ENCODE data around the gene PFDN4.
A peak's percentile ranks its signal among the peaks of the same experiment; 100 is the strongest.
"Not testable (repeated sequence)": the region's sequence is repeated elsewhere in the genome, so short reads cannot be mapped to it uniquely, and the experiment has no call there.

PFDN4 gene

DNA sequence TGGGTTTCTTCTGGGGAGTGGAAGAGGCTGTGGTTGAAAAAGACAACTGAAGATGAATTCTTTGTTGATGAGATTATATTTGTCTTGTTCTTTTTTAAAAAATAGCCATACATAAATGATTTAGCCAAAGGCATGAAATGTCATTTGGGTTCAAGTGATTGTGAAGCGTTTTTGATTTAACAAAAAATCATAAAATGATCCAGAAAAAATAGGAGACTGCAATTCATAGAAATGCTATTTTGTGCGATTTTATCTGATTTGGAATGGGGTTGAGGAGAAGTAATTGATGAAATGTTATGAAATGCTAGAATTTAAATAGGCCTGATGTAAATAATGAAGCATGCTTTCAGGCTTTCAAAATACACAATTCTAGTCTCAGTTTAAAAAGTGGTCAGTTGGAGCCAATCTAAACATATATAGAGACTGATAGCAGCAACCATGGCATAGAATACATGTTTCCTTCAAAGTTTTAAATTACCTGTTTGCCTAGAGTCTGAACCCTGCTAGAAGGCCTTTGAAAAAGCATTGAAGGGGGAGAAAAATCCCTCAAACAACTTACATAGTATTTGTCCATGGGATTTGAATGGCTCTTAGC, 21.8 kb downstream of the PFDN4 start:
- DNase-seq = no peak

GRCh38 chr20:54231036-54231435, 23.1 kb downstream of the PFDN4 start:
- DNase-seq = no peak

DNA sequence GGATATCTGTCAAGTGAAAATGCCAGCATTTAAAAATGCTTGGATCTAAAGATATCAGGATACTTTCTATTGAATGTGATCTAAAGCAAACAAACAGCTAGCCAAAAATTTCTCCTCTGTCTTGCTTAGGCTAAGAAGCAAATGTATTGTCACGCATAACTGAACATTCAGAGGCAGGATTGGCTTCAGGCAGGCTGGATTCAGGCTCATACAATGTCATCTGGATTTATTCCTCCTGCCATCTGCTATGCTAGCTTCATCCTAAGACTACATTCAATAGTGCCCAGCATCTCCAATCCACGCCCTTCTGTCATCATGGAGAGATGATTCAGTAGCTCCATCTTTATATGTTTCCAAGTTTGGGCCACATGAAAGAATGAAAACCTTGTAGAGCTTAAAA, 27.1 kb downstream of the PFDN4 start:
- no peak for DNase-seq

- DNase-seq = no peak
These were observed 29.4 kb downstream of the PFDN4 start for GRCh38 chr20:54237116-54237943.

DNA sequence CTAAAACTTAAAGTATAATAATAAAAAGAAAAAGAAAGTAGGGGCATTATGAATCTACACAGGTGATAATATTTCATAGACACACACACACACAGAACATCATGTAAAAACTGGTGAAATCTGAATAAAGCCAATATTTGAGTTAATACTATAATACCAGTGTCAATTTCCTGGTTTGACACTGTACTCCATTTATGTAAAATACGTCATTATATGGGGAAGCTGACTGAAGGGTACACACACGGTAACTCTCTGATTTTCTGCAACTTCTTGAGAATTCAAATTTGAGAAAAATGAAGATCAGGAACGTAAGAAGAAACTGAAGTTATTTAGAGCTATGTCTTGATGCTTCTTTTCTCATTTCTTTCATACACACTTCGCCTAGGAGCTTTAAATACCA, 36.2 kb downstream of the PFDN4 start:
- no peak for DNase-seq

GRCh38 chr20:54248705-54249104, 40.8 kb downstream of the PFDN4 start:
- DNase-seq = not testable (repeated sequence)

DNA sequence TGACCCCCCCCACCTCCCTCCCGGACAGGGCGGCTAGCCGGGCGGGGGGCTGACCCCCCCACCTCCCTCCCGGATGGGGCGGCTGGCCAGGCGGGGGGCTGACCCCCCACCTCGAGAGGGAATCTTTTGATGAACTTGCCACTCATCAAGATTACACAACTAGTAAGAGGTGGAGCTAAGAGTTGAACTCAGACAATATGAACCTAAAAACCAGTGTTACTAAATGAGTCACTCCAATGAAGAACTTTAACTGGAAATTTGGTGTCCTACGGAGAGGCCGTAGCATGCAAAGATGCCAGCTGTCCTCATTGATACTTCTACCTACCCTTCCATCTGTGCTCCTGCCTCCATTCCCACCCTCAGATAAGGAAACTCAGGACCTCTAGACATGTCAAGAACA, 42.8 kb downstream of the PFDN4 start:
- no peak for DNase-seq

DNA sequence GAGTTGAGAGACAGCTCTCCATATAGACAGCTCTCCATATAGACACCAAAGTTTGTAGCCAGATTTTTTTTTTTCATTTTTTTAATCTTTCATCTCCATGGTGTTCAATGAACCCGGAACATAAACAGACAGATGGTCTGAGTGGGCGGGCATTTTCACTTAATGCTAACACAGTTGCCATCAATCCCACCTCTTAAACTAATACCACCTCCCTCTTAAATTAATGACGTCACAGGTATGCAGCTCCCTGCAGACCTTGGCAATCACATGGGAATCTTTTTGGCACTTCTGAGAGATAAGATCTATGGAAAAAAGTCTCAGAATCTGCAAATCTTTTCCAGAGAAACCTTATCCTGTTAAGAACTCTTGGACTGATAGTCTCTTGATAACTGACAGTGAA, 43.2 kb downstream of the PFDN4 start:
- no peak for DNase-seq

- peak; percentile 41 for DNase-seq
These were observed 46.7 kb downstream of the PFDN4 start for GRCh38 chr20:54254596-54254995.

GRCh38 chr20:54255157-54255556, 47.3 kb downstream of the PFDN4 start:
- peak; percentile 71 for DNase-seq

DNA sequence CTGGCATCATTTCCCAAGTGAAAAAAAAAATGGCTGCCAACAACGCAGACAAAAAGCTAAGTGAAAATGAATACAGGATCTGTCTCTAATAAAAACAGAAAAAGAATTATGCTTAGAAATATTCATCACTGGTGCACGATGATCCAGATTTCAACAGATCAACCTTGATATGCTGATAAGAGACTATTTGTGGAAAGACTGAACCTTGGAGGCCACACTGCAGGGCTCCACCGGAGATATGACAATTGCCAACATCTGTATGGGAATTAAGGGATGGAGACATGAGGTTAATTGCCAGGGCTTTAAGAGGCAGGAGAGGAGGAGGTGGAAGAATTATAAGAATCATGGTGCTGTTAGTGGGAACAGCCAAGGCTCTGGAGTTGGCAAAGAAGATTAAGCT, 48.3 kb downstream of the PFDN4 start:
- DNase-seq = no peak

DNA sequence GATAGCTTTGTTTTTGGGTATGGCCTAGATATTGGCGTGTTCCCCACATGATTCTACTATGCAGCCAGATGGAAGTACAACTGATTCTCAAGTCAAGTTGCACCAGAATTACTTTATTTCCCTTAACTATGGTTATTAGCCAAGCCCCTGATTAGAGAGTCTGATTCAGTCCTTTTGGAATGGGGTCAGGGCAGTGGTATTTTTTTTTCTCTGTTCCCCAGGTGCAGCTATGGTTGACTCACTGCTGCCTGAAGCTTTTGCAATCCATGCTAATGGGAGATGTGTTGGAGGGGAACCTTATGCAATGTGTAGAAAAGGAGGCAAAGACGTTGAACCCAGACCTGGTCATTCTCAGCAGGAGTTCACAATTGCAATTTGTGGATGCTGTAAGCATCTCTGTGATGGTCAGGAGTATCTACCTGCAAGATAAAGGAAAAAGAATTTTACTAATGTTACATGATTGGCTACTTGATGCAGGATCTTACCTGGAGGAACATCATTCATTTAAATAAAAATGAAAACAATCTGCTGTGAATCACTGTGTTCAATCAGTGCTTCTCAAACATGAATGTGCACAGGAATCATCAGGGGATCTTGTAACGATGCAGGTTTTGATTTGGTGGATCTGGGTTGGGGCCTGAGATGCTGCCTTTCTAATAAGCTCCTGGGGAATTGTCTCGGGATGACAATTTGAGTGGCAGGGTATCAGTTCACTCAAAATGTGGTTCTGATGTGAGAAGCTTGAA, 49.4 kb downstream of the PFDN4 start:
- peak; percentile 93 for DNase-seq

DNA sequence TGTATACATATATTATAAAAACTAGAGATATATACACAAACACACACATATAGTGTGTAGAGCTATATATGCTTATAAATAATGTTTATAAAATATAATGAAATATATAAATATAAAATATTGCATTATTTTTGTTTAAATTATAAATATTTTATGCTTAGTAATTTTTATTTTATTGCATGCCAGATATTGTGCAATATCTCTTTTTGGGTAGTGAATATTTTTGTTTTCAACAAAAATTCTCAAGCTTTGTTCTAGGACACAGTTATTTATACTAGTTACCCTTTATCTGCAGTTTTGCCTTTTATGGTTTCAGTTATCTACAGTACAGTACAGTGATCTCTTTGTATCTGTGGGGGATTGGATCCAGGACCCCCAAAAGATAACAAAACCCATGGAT, 52.2 kb downstream of the PFDN4 start:
- no peak for DNase-seq

GRCh38 chr20:54262671-54263070, 54.8 kb downstream of the PFDN4 start:
- no peak for DNase-seq

- no peak for DNase-seq
These were observed 55.3 kb downstream of the PFDN4 start for GRCh38 chr20:54263116-54263690.

GRCh38 chr20:54265791-54266190, 57.9 kb downstream of the PFDN4 start:
- not testable (repeated sequence) for DNase-seq

- no peak for DNase-seq
These were observed 59.0 kb downstream of the PFDN4 start for GRCh38 chr20:54266844-54267243.

GRCh38 chr20:54267483-54268003, 59.7 kb downstream of the PFDN4 start:
- DNase-seq = peak; percentile 36

GRCh38 chr20:54268941-54269340, 61.1 kb downstream of the PFDN4 start:
- no peak for DNase-seq

Data from fibroblast of skin of right quadriceps (primary cell).